Gastroesophageal sphincter (tissue), 4 donors: Measurements from ENCODE around the gene CREBBP. TPM values are rescaled to one million over a fixed set of nuclear protein-coding genes. Genes with fewer than 3 reads are reported as not detected.

Source experiments
- ATAC-seq: fragments of 150-250 bp; one replicate; pipeline ENCODE4 v1.9.1; 2016; ENCODE audit warnings: mild to moderate bottlenecking, moderate library complexity
- H3K27ac ChIP-seq, 4 donors: fragments of 200-600 bp; sonication (generic) in 3 of 4; 1 replicate in 3 of 4; 2 replicates in 1 of 4; pipeline ENCODE4 v1.5.1; 2016 to 2019
- H3K27me3 ChIP-seq: fragments of 200-600 bp; sonication (generic); one replicate; pipeline ENCODE4 v1.5.1; 2019
- H3K36me3 ChIP-seq, 2 donors: fragments of 200-600 bp; sonication (generic); one replicate each; pipeline ENCODE4 v1.5.1; 2019; ENCODE audit warnings: control low read depth in 1 of 2
- H3K4me1 ChIP-seq, 3 donors: fragments of 200-600 bp; sonication (generic); 1 replicate in 2 of 3; 2 replicates in 1 of 3; pipeline ENCODE4 v1.5.1; 2016 to 2019; ENCODE audit warnings: control low read depth in 2 of 3
- H3K4me3 ChIP-seq, 2 donors: fragments of 200-600 bp; sonication (generic); one replicate each; pipeline ENCODE4 v1.5.1; 2019; ENCODE audit warnings: mild to moderate bottlenecking in 1 of 2, moderate library complexity in 1 of 2
- H3K9me3 ChIP-seq, 3 donors: fragments of 200-600 bp; sonication (generic); one replicate each; pipeline ENCODE4 v1.5.1; 2017 to 2019; ENCODE audit warnings: control low read depth in 2 of 3
- CTCF ChIP-seq, 4 experiments: fragments of 200-600 bp in 2 of 4; fragments of 450-650 bp in 2 of 4; sonication (generic) in 1 of 4; IDR thresholded peaks; one replicate each; pipeline ENCODE4 v1.5.1; 2017 to 2019; ENCODE audit warnings: antibody characterized with exemption in 4 of 4, mild to moderate bottlenecking in 2 of 4, moderate library complexity in 2 of 4
- EP300 ChIP-seq: sonication (generic); formaldehyde crosslinking; IDR thresholded peaks from one replicate; pipeline ENCODE4 v1.6.1; 2017; ENCODE audit warnings: antibody characterized with exemption, mild to moderate bottlenecking
- POLR2A ChIP-seq, 2 donors: fragments of 450-650 bp; IDR thresholded peaks; one replicate each; pipeline ENCODE4 v1.6.1; 2017; ENCODE audit warnings: antibody characterized with exemption in 2 of 2, mild to moderate bottlenecking in 2 of 2, moderate library complexity in 1 of 2
- POLR2AphosphoS5 ChIP-seq: sonication (generic); formaldehyde crosslinking; IDR thresholded peaks from one replicate; pipeline ENCODE4 v1.6.1; 2017; ENCODE audit warnings: antibody characterized with exemption
- WGBS, 2 donors: methylation state at CpG; one replicate each; pipeline ENCODE4 v1.1.5; 2018; ENCODE audit warnings: low coverage in 1 of 2; 5-methylcytosine and 5-hydroxymethylcytosine counted together
- total RNA-seq, 4 donors: library from RNA; depleted of rRNA; stranded (reverse); fragments of >200 nt; gene quantifications; one replicate each; pipeline ENCODE4 v1.1.0, GENCODE V29; 2016

Gene CREBBP
- total RNA-seq, 4 donors from 2014 or later = 45.9 to 115 (median 61.7) TPM

GRCh38 chr16:3754772-3755171, 125.7 kb downstream of the CREBBP start:
- peaks cover 0 to 80% of the 10 kb centered on the region in 2 donors for H3K36me3 ChIP-seq
- 76% methylated on average over 5 of the region's 5 CpGs for WGBS, 2 donors

GRCh38 chr16:3754081-3754703, 126.3 kb downstream of the CREBBP start:
- Histone ChIP-seq H3K4me3 (no peak overlapping the region), H3K36me3 (peaks cover 0 to 84% of the 10 kb centered on the region in 2 donors), H3K27me3 (no peaks in the 10 kb centered on the region), H3K4me1 (peaks cover 0 to 49% (median 3%) of the 10 kb centered on the region in 3 donors), H3K9me3 (no peaks in the 10 kb centered on the region), H3K27ac (peak overlapping the region; percentile 29 to 65 (median 54))
- no peak for ATAC-seq
- TF ChIP-seq CTCF (IDR thresholded peaks at IDR 0.05) (no peak), POLR2A (IDR thresholded peaks at IDR 0.05) (no peak), POLR2AphosphoS5 (peak; percentile 44), EP300 (no peak)
- 39 to 42% methylated on average over 2 to 3 of the region's 4 CpGs for WGBS, 2 donors

More at GRCh38 chr16:3754772-3755171, 125.7 kb downstream of the CREBBP start:
- Histone ChIP-seq H3K4me3 (no peak overlapping the region), H3K9me3 (no peaks in the 10 kb centered on the region), H3K4me1 (peaks cover 0 to 55% (median 6%) of the 10 kb centered on the region in 3 donors), H3K27me3 (no peaks in the 10 kb centered on the region), H3K27ac (peak overlapping the region in 3 of 4 donors; percentile 35 to 65 (median 49))
- TF ChIP-seq POLR2AphosphoS5 = no peak
- TF ChIP-seq POLR2A (IDR thresholded peaks at IDR 0.05) = no peak
- TF ChIP-seq CTCF (IDR thresholded peaks at IDR 0.05) = no peak
- TF ChIP-seq EP300 = no peak
- no peak for ATAC-seq

- peaks cover 0 to 84% of the 10 kb centered on the region in 2 donors for H3K36me3 ChIP-seq
- 86 to 91% methylated on average over 14 of the region's 15 CpGs for WGBS, 2 donors
Observed at GRCh38 chr16:3752984-3753383, 127.5 kb downstream of the CREBBP start.

GRCh38 chr16:3751878-3752277, 128.6 kb downstream of the CREBBP start:
- Histone ChIP-seq H3K36me3 (peaks cover 0 to 84% of the 10 kb centered on the region in 2 donors), H3K27me3 (no peaks in the 10 kb centered on the region)

More at GRCh38 chr16:3752984-3753383, 127.5 kb downstream of the CREBBP start:
- TF ChIP-seq POLR2A (IDR thresholded peaks at IDR 0.05) = no peak
- no peak for TF ChIP-seq EP300
- no peak for TF ChIP-seq POLR2AphosphoS5
- no peak for TF ChIP-seq CTCF (IDR thresholded peaks at IDR 0.05)
- no peak for ATAC-seq
- H3K4me1 ChIP-seq = peaks cover 0 to 39% (median 3%) of the 10 kb centered on the region in 3 donors
- H3K4me3 ChIP-seq = no peak overlapping the region
- no peaks in the 10 kb centered on the region for H3K9me3 ChIP-seq
- H3K27me3 ChIP-seq = no peaks in the 10 kb centered on the region
- peak overlapping the region in 3 of 4 donors; percentile 6 to 44 (median 14) for H3K27ac ChIP-seq

More at GRCh38 chr16:3751878-3752277, 128.6 kb downstream of the CREBBP start:
- Histone ChIP-seq H3K4me1 (peaks cover 0 to 39% (median 3%) of the 10 kb centered on the region in 3 donors), H3K27ac (peak overlapping the region in 1 of 4 donors; percentile 5), H3K9me3 (no peaks in the 10 kb centered on the region), H3K4me3 (no peak overlapping the region)
- WGBS, 2 donors = 83 to 87% methylated on average over 8 of the region's 8 CpGs
- TF ChIP-seq POLR2AphosphoS5 (no peak), EP300 (no peak), CTCF (IDR thresholded peaks at IDR 0.05) (no peak), POLR2A (IDR thresholded peaks at IDR 0.05) (no peak)
- ATAC-seq = no peak
